ENCODE measurements around the gene WWOX.

WWOX gene

DNA sequence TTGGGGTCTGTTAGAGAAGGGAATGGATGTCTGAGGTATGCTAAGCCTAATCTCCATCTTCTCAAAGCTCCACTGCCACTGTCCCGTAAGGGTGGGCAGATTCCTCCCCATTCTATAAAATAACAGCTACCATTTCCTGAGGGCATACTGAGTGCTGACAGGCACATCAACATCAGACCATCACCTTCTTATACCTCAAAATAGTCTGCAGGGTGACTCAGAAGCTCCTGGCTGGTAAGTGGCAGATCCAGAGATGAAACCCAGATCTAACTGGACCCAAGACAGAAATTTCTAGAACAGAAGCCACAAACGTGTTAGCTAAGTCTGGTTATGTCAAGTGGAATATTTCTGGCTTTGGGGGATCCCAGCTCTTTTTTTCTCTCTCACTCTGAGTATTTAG is 548.0 kb downstream of the WWOX start:
- peak overlapping the region; percentile 99 for H4K91ac ChIP-seq (ENCODE audit: low read depth, low read length)
- H3K79me2 ChIP-seq (ENCODE audit: control insufficient read depth, insufficient read depth, low read length, poor library complexity): peaks cover 7% of the 10 kb centered on the region
- H3K27me3 ChIP-seq (ENCODE audit: insufficient read depth, low read length): no peaks in the 10 kb centered on the region
- H3K36me3 ChIP-seq (ENCODE audit: control insufficient read depth in 1 of 2, insufficient read depth in 2 of 2, low read length in 2 of 2): no peaks in the 10 kb centered on the region
- H3K4ac ChIP-seq (ENCODE audit: low read depth, low read length): peak overlapping the region; percentile 86
- H3K9me3 ChIP-seq (ENCODE audit: insufficient read depth, low read depth, low read length): no peaks in the 10 kb centered on the region
- H3K27ac ChIP-seq (ENCODE audit: low read depth, low read length): peak overlapping the region; percentile 78
- H4K12ac ChIP-seq (ENCODE audit: low read depth, low read length): no peak overlapping the region
- H3K79me1 ChIP-seq (ENCODE audit: low read length): peaks cover 39% of the 10 kb centered on the region
- H4K8ac ChIP-seq (ENCODE audit: low read depth, low read length): peak overlapping the region; percentile 86
- H3K23ac ChIP-seq (ENCODE audit: low read length): no peak overlapping the region
- no peak overlapping the region for H3K4me3 ChIP-seq (ENCODE audit: low read depth, low read length)
- WGBS (ENCODE audit: extremely low coverage, insufficient coverage, insufficient read length): no CpG with 5 or more reads among the region's 2 CpGs
- peak overlapping the region; percentile 53 for H2BK5ac ChIP-seq (ENCODE audit: low read depth, low read length, poor library complexity)
- H2AFZ ChIP-seq (ENCODE audit: insufficient read depth, low read length, poor library complexity): no peak overlapping the region
- H3K9ac ChIP-seq (ENCODE audit: low read length): no peak overlapping the region
- no peak overlapping the region for H3K14ac ChIP-seq (ENCODE audit: low read length)
- no peak overlapping the region for H3K18ac ChIP-seq (ENCODE audit: low read length)
- no peak overlapping the region for H3K4me2 ChIP-seq (ENCODE audit: low read length)
- peak overlapping the region; percentile 86 for H2BK12ac ChIP-seq (ENCODE audit: low read length)
- no peak overlapping the region for H2AK5ac ChIP-seq (ENCODE audit: low read length)
- H3K4me1 ChIP-seq (ENCODE audit: control insufficient read depth in 1 of 2, insufficient read depth in 2 of 2, low read length in 2 of 2): peaks cover 23 to 25% of the 10 kb centered on the region in 2 experiments
- no peak for DNase-seq
- no peak overlapping the region for H2BK120ac ChIP-seq (ENCODE audit: insufficient read depth, low read length, poor library complexity)

- no peaks in the 10 kb centered on the region for H3K9me3 ChIP-seq (ENCODE audit: insufficient read depth, low read depth, low read length)
- no peak overlapping the region for H3K4me3 ChIP-seq (ENCODE audit: low read depth, low read length)
- H3K79me1 ChIP-seq (ENCODE audit: low read length): peaks cover 34% of the 10 kb centered on the region
- H2AK5ac ChIP-seq (ENCODE audit: low read length): peak overlapping the region; percentile 93
- no peak overlapping the region for H3K4me2 ChIP-seq (ENCODE audit: low read length)
- peaks cover 18 to 21% of the 10 kb centered on the region in 2 experiments for H3K4me1 ChIP-seq (ENCODE audit: control insufficient read depth in 1 of 2, insufficient read depth in 2 of 2, low read length in 2 of 2)
- no CpG with 5 or more reads among the region's 3 CpGs for WGBS (ENCODE audit: extremely low coverage, insufficient coverage, insufficient read length)
- peak overlapping the region; percentile 92 for H3K14ac ChIP-seq (ENCODE audit: low read length)
- no peak overlapping the region for H3K23ac ChIP-seq (ENCODE audit: low read length)
- H3K27me3 ChIP-seq (ENCODE audit: insufficient read depth, low read length): no peaks in the 10 kb centered on the region
- peak overlapping the region; percentile 95 for H2BK120ac ChIP-seq (ENCODE audit: insufficient read depth, low read length, poor library complexity)
- peak overlapping the region; percentile 87 for H3K18ac ChIP-seq (ENCODE audit: low read length)
- H3K27ac ChIP-seq (ENCODE audit: low read depth, low read length): peak overlapping the region; percentile 85
- peak overlapping the region; percentile 96 for H2BK5ac ChIP-seq (ENCODE audit: low read depth, low read length, poor library complexity)
- no peak for DNase-seq
- H3K4ac ChIP-seq (ENCODE audit: low read depth, low read length): peak overlapping the region; percentile 72
- H3K79me2 ChIP-seq (ENCODE audit: control insufficient read depth, insufficient read depth, low read length, poor library complexity): peaks cover 7% of the 10 kb centered on the region
- peak overlapping the region; percentile 98 for H4K91ac ChIP-seq (ENCODE audit: low read depth, low read length)
- no peaks in the 10 kb centered on the region for H3K36me3 ChIP-seq (ENCODE audit: control insufficient read depth in 1 of 2, insufficient read depth in 2 of 2, low read length in 2 of 2)
- peak overlapping the region; percentile 86 for H4K8ac ChIP-seq (ENCODE audit: low read depth, low read length)
- H2AFZ ChIP-seq (ENCODE audit: insufficient read depth, low read length, poor library complexity): no peak overlapping the region
- peak overlapping the region; percentile 100 for H2BK12ac ChIP-seq (ENCODE audit: low read length)
- H4K12ac ChIP-seq (ENCODE audit: low read depth, low read length): peak overlapping the region; percentile 67
- no peak overlapping the region for H3K9ac ChIP-seq (ENCODE audit: low read length)
Measured at GRCh38 chr16:78648517-78648916, 549.1 kb downstream of the WWOX start.

DNA sequence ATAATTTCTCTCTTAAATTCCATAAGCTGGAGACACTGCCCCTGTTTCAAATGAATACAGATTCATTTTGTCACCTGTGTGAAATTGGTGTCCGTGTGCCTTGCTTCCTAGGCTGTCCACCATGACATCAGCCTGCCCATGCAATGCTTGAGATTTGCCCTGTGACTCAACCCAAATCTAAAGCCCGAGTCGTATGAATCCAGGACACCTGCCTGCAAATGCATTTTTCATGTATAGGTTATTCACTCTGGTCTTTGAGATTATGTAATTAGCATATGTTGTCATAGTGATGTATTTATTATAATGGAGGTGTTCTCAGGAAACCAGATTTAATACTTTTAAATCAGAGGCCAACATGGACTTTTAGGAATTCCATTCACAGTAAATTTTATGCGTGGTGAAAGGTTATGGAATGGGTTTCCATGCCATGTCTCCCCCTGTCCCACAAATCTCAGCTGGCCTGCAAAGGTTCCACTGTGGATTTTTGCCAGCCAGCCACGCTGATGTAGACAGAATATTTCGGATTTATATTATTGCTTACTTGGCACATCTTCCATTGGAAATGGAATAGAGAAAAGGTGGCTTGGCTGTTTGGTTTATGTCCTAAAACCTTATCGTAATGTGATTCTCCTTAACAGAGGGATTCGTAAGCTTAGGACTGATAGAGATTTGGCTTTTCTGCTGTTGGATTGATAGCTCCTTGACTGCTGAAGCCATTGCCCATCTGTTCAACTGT is 551.1 kb downstream of the WWOX start:
- no CpG with 5 or more reads among the region's 8 CpGs for WGBS (ENCODE audit: extremely low coverage, insufficient coverage, insufficient read length)

DNA sequence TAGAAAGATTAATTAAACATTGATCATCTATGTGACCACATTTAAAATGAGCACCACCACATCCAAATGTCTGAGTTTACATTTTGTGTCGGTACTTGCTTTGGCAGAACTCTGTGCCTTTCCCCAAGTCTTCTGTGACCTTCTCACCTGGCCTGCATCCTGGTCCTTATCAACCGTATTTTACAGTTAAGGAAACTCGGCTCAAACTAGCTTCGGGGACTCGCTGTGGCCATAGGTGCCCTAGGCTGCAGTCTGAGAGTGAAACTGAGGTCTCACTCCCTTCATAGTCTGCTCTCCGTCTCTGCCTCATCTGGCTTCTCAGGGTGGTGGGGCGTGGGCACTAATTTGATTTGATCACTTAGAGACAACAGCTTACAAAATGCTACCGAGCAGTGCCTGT is 555.5 kb downstream of the WWOX start:
- peaks cover 25% of the 10 kb centered on the region for H3K79me1 ChIP-seq (ENCODE audit: low read length)
- peak overlapping the region; percentile 78 for H4K91ac ChIP-seq (ENCODE audit: low read depth, low read length)
- H2AK5ac ChIP-seq (ENCODE audit: low read length): no peak overlapping the region
- peaks cover 1% of the 10 kb centered on the region for H3K79me2 ChIP-seq (ENCODE audit: control insufficient read depth, insufficient read depth, low read length, poor library complexity)
- no peaks in the 10 kb centered on the region for H3K9me3 ChIP-seq (ENCODE audit: insufficient read depth, low read depth, low read length)
- H2BK120ac ChIP-seq (ENCODE audit: insufficient read depth, low read length, poor library complexity): no peak overlapping the region
- H3K4me1 ChIP-seq (ENCODE audit: control insufficient read depth in 1 of 2, insufficient read depth in 2 of 2, low read length in 2 of 2): peaks cover 11 to 14% of the 10 kb centered on the region in 2 experiments
- no CpG with 5 or more reads among the region's 8 CpGs for WGBS (ENCODE audit: extremely low coverage, insufficient coverage, insufficient read length)
- H2BK5ac ChIP-seq (ENCODE audit: low read depth, low read length, poor library complexity): peak overlapping the region; percentile 7
- peak overlapping the region; percentile 40 for H4K8ac ChIP-seq (ENCODE audit: low read depth, low read length)
- H3K14ac ChIP-seq (ENCODE audit: low read length): no peak overlapping the region
- no peak overlapping the region for H3K27ac ChIP-seq (ENCODE audit: low read depth, low read length)
- no peaks in the 10 kb centered on the region for H3K36me3 ChIP-seq (ENCODE audit: control insufficient read depth in 1 of 2, insufficient read depth in 2 of 2, low read length in 2 of 2)
- no peak overlapping the region for H2AFZ ChIP-seq (ENCODE audit: insufficient read depth, low read length, poor library complexity)
- no peaks in the 10 kb centered on the region for H3K27me3 ChIP-seq (ENCODE audit: insufficient read depth, low read length)
- no peak overlapping the region for H3K4ac ChIP-seq (ENCODE audit: low read depth, low read length)
- H2BK12ac ChIP-seq (ENCODE audit: low read length): peak overlapping the region; percentile 24
- no peak overlapping the region for H4K12ac ChIP-seq (ENCODE audit: low read depth, low read length)
- H3K4me2 ChIP-seq (ENCODE audit: low read length): no peak overlapping the region
- no peak overlapping the region for H3K23ac ChIP-seq (ENCODE audit: low read length)
- H3K4me3 ChIP-seq (ENCODE audit: low read depth, low read length): no peak overlapping the region
- no peak overlapping the region for H3K9ac ChIP-seq (ENCODE audit: low read length)
- H3K18ac ChIP-seq (ENCODE audit: low read length): no peak overlapping the region
- DNase-seq: no peak

More for the DNA sequence above, 551.1 kb downstream of the WWOX start:
- H2BK12ac ChIP-seq (ENCODE audit: low read length): peak overlapping the region; percentile 51
- H4K8ac ChIP-seq (ENCODE audit: low read depth, low read length): no peak overlapping the region
- no peaks in the 10 kb centered on the region for H3K9me3 ChIP-seq (ENCODE audit: insufficient read depth, low read depth, low read length)
- peaks cover 14 to 19% of the 10 kb centered on the region in 2 experiments for H3K4me1 ChIP-seq (ENCODE audit: control insufficient read depth in 1 of 2, insufficient read depth in 2 of 2, low read length in 2 of 2)
- no peak overlapping the region for H3K9ac ChIP-seq (ENCODE audit: low read length)
- no peak overlapping the region for H2BK120ac ChIP-seq (ENCODE audit: insufficient read depth, low read length, poor library complexity)
- H3K36me3 ChIP-seq (ENCODE audit: control insufficient read depth in 1 of 2, insufficient read depth in 2 of 2, low read length in 2 of 2): no peaks in the 10 kb centered on the region
- H3K27ac ChIP-seq (ENCODE audit: low read depth, low read length): no peak overlapping the region
- peaks cover 29% of the 10 kb centered on the region for H3K79me1 ChIP-seq (ENCODE audit: low read length)
- no peak for DNase-seq
- no peak overlapping the region for H3K18ac ChIP-seq (ENCODE audit: low read length)
- no peaks in the 10 kb centered on the region for H3K27me3 ChIP-seq (ENCODE audit: insufficient read depth, low read length)
- H4K12ac ChIP-seq (ENCODE audit: low read depth, low read length): no peak overlapping the region
- no peak overlapping the region for H3K4ac ChIP-seq (ENCODE audit: low read depth, low read length)
- H3K4me3 ChIP-seq (ENCODE audit: low read depth, low read length): no peak overlapping the region
- H2AFZ ChIP-seq (ENCODE audit: insufficient read depth, low read length, poor library complexity): no peak overlapping the region
- no peak overlapping the region for H2AK5ac ChIP-seq (ENCODE audit: low read length)
- peaks cover 5% of the 10 kb centered on the region for H3K79me2 ChIP-seq (ENCODE audit: control insufficient read depth, insufficient read depth, low read length, poor library complexity)
- H3K23ac ChIP-seq (ENCODE audit: low read length): no peak overlapping the region
- H4K91ac ChIP-seq (ENCODE audit: low read depth, low read length): peak overlapping the region; percentile 69
- no peak overlapping the region for H3K4me2 ChIP-seq (ENCODE audit: low read length)
- no peak overlapping the region for H3K14ac ChIP-seq (ENCODE audit: low read length)
- H2BK5ac ChIP-seq (ENCODE audit: low read depth, low read length, poor library complexity): peak overlapping the region; percentile 54
